Tibial artery (tissue), 4 donors: ENCODE results near the gene TP63.

ENCODE experiments used
- DNase-seq, 2 donors: peaks; one replicate each; pipeline ENCODE4 v3.0.0-alpha.2; 2019
- H3K27ac ChIP-seq, 2 donors: fragments of 200-600 bp; sonication (generic) in 1 of 2; 1 replicate in 1 of 2; 2 replicates in 1 of 2; pipeline ENCODE4 v1.5.1; 2018 to 2019; ENCODE audit warnings: mild to moderate bottlenecking in 1 of 2
- H3K27me3 ChIP-seq, 2 donors: fragments of 200-600 bp; sonication (generic) in 1 of 2; one replicate each; pipeline versions ENCODE4 v1.5.1 to v1.6.0; 2016 to 2019
- H3K36me3 ChIP-seq, 3 donors: fragments of 200-600 bp; sonication (generic) in 2 of 3; one replicate each; pipeline ENCODE4 v1.5.1; 2016 to 2019; ENCODE audit warnings: mild to moderate bottlenecking in 2 of 3
- H3K4me1 ChIP-seq, 4 donors: fragments of 200-600 bp; sonication (generic) in 2 of 4; 1 replicate in 3 of 4; 2 replicates in 1 of 4; pipeline ENCODE4 v1.5.1; 2016 to 2019
- H3K4me3 ChIP-seq, 2 donors: fragments of 200-600 bp; sonication (generic) in 1 of 2; 1 replicate in 1 of 2; 2 replicates in 1 of 2; pipeline ENCODE4 v1.5.1; 2018 to 2019; ENCODE audit warnings: mild to moderate bottlenecking in 2 of 2
- H3K9me3 ChIP-seq, 3 donors: fragments of 200-600 bp; sonication (generic) in 1 of 3; one replicate each; pipeline ENCODE4 v1.5.1; 2016 to 2019
- intact Hi-C: fragments of 100-400 bp; cut with DNase I; formaldehyde crosslinking; loops from one replicate; pipeline ENCODE4 v1.15.0; 2023; ENCODE audit warnings: low total_unique reads
- TF ChIP-seq, protein P1 (sequence below), 2 experiments: fragments of 200-600 bp in 1 of 2; fragments of 450-650 bp in 1 of 2; IDR thresholded peaks; one replicate each; pipeline ENCODE4 v1.5.1; 2017 to 2019; ENCODE audit warnings: antibody characterized with exemption in 2 of 2, mild to moderate bottlenecking in 1 of 2, moderate library complexity in 1 of 2

Gene TP63

DNA sequence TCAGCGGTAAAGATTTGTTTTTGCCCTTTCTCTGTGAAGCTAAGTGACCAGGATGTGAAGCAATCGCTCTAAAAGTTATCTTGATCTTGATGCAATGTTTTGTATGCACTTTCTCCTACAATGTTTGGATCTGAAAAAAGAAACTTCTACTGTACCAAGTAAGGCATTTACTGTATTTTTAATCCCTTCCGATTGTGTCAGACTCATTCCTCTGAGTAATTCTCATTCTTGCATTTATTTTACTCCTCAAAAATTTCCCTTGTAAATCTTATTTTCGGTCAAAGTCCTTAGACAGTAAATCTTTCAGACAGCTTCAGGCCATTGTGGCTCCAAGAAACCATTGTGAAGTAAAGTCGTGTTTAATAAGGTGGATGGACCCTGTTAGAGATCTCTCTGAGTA lies 141.9 kb downstream of the TP63 start:
- no peaks in the 10 kb centered on the region for H3K27me3 ChIP-seq
- H3K36me3 ChIP-seq = no peaks in the 10 kb centered on the region
- DNase-seq = no peak
- intact Hi-C loops = no loop called here
- H3K4me1 ChIP-seq = peaks cover 0 to 9% (median 1%) of the 10 kb centered on the region in 4 donors
- H3K9me3 ChIP-seq = no peaks in the 10 kb centered on the region
- H3K4me3 ChIP-seq = no peak overlapping the region
- TF ChIP-seq, protein P1, sequence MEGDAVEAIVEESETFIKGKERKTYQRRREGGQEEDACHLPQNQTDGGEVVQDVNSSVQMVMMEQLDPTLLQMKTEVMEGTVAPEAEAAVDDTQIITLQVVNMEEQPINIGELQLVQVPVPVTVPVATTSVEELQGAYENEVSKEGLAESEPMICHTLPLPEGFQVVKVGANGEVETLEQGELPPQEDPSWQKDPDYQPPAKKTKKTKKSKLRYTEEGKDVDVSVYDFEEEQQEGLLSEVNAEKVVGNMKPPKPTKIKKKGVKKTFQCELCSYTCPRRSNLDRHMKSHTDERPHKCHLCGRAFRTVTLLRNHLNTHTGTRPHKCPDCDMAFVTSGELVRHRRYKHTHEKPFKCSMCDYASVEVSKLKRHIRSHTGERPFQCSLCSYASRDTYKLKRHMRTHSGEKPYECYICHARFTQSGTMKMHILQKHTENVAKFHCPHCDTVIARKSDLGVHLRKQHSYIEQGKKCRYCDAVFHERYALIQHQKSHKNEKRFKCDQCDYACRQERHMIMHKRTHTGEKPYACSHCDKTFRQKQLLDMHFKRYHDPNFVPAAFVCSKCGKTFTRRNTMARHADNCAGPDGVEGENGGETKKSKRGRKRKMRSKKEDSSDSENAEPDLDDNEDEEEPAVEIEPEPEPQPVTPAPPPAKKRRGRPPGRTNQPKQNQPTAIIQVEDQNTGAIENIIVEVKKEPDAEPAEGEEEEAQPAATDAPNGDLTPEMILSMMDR (IDR thresholded peaks at IDR 0.05) = no peak
- no peak overlapping the region for H3K27ac ChIP-seq

DNA sequence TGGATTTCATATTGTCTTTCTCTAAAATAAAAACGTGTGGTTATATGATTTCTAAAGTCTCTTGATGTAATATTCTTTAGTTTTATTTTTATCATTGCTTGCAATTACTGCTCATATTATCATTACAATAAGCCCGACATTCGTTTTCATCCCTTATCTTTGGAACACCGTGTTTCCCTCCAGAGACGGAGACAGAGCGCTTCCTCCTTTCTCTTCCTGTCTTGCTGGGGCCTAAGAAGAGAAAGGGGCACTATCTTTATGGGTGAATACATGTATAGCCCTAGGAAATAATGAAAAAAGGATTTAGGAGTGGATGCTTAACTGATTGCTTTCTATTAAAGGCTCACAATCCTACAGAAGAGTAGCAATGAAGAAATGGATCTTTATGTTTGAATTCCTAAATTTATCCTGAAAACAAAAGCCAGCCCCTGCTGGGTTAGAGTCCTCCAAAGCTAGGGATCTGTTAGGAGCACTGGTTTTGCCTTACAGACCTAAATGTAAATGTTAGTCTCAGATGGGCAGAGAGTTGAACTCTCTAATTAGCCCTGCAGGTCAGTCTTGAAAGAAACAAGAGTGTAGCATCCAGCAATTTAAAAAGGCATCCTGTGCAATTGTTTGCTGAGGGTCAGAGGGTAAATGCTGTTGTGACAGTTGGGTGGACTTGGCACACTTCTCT lies 145.1 kb downstream of the TP63 start:
- TF ChIP-seq, protein P1 (IDR thresholded peaks at IDR 0.05) = no peak
- Histone ChIP-seq H3K36me3 (no peaks in the 10 kb centered on the region), H3K4me3 (no peak overlapping the region), H3K9me3 (no peaks in the 10 kb centered on the region), H3K27me3 (no peaks in the 10 kb centered on the region), H3K4me1 (peaks cover 0 to 9% (median 1%) of the 10 kb centered on the region in 4 donors), H3K27ac (no peak overlapping the region)
- DNase-seq = no peak
- intact Hi-C loops = no loop called here

DNA sequence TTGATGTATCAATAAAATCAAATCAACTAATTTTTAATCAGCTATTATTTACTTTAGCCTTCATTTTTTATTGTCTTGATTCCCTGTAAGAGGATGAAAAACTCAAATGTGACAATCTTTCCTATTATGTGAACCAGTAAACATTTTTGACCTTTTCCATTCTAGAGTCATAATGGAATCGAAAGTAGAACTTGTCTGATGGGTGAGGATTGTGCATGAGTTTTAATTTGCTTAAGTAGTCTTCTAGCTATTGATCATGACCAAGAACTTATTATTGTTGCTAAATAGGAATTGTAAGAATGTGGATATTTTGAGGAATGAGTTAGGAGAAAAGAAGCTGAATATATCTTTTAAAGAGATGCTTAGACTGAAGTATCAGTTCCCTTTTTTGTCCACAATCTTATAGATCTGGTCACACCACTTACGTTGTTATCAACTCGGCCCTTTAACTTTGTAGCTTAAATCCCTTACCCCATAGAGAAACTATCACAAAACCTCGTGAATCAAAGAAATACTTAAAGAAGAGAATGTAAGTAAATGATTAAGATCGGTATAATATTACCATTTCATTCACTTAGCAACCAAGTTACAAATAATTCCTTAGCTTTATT lies 147.3 kb downstream of the TP63 start:
- Histone ChIP-seq H3K4me3 (no peak overlapping the region), H3K27me3 (no peaks in the 10 kb centered on the region), H3K36me3 (no peaks in the 10 kb centered on the region), H3K4me1 (no peaks in the 10 kb centered on the region), H3K27ac (no peak overlapping the region), H3K9me3 (no peaks in the 10 kb centered on the region)
- TF ChIP-seq, protein P1 (IDR thresholded peaks at IDR 0.05) = no peak
- no peak for DNase-seq
- intact Hi-C loops = no loop called here

DNA sequence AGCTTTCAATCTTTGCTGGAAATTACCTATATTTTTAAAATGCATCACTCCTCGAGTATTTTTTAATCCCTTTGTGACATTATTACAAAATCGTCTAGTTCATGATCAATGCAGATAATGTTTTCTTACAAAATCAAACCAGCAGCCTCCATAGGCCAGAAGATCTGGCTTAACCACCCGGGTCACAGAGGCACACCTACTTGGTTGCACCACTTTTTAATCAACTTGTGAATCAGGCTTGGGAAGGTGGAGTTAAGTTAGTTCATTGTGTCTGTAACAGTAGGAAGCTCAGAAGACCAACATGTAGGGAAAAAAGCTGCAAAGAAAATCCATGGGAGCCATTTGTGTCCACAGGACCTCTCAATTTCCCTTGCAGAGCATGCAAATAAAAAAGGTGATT lies 148.0 kb downstream of the TP63 start:
- intact Hi-C loops = no loop called here
- H3K27ac ChIP-seq = no peak overlapping the region
- TF ChIP-seq, protein P1 (IDR thresholded peaks at IDR 0.05) = no peak

DNA sequence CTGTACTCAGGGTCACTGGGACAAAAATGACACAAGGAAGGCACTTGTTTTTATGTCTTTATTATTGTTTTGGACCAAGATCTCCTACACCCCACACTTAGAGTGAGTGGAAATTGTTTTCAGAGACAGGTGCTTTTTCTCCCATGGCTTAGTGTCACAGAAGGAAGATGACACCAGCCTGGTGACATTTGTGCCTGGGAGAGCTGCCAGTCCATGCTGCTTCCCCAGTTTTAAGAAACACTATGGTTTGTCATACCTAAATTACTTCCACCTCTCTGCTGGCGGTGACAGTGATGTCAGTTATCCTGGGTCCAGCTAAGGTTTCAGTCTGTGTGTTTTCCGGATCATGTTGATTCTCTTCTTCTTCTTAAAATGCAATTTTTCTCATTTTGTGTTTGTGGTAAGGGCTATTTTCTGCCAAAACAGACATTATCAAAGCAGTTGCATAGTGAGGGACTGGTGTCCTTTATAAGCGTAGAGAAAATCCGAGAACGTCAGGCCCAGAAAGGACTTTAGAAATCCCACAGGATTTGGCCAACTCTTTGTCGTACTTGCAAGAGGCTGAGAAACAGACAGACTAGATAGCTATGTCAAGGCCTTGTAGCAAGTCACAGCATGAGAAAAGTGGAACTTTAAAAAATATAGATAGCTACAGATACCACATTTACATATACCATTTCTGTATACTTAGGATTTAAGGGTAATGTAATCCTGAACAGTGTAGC lies 149.5 kb downstream of the TP63 start:
- H3K9me3 ChIP-seq = no peaks in the 10 kb centered on the region
- no peaks in the 10 kb centered on the region for H3K27me3 ChIP-seq
- H3K4me1 ChIP-seq = no peaks in the 10 kb centered on the region
- no peak overlapping the region for H3K4me3 ChIP-seq
- no peaks in the 10 kb centered on the region for H3K36me3 ChIP-seq
- DNase-seq = no peak
- intact Hi-C loops = no loop called here
- TF ChIP-seq, protein P1 (IDR thresholded peaks at IDR 0.05) = no peak
- no peak overlapping the region for H3K27ac ChIP-seq

More for the DNA sequence above, 148.0 kb downstream of the TP63 start:
- no peak for DNase-seq
- Histone ChIP-seq H3K36me3 (no peaks in the 10 kb centered on the region), H3K27me3 (no peaks in the 10 kb centered on the region), H3K4me1 (no peaks in the 10 kb centered on the region), H3K4me3 (no peak overlapping the region), H3K9me3 (no peaks in the 10 kb centered on the region)
